A673 (cell line): ENCODE data around the gene PSD. TPM values are rescaled to one million over a fixed set of nuclear protein-coding genes. Genes with fewer than 3 reads are reported as not detected.

Experiments
- BruUV-seq: library from RNA; stranded (reverse); fragments of 400-500 nt; replicated peaks from 2 replicates; lab custom pipeline; 2021; lab: Mats Ljungman, UMichigan
- CTCF ChIA-PET: fragments of 300-600 bp; sonication (Branson Sonifier 250); formaldehyde crosslinking; loops from one replicate; lab custom pipeline; 2022; ENCODE audit warnings: antibody characterized with exemption; lab: Charles Lee
- POLR2A ChIA-PET: fragments of 300-600 bp; sonication (Branson Sonifier 250); formaldehyde crosslinking; loops from one replicate; lab custom pipeline; 2022; ENCODE audit warnings: antibody characterized with exemption; ENCODE audit not compliant: low non-redundant PET; lab: Charles Lee
- DNase-seq: peaks from one replicate; pipeline ENCODE4 v3.0.0-alpha.2; 2015; ENCODE audit warnings: low spot score
- H3K27ac ChIP-seq: fragments of 200-600 bp; sonication (generic); 2 replicates; pipeline ENCODE4 v1.5.1; 2016; ENCODE audit warnings: mixed run types, low read depth, mild to moderate bottlenecking, mixed read lengths, antibody characterized with exemption, low read length; ENCODE audit not compliant: poor library complexity, severe bottlenecking
- H3K27me3 ChIP-seq: fragments of 200-600 bp; sonication (generic); replicated peaks from 2 replicates; pipeline ENCODE4 v1.6.1; 2017; ENCODE audit warnings: mixed run types, low read depth, mild to moderate bottlenecking, mixed read lengths, antibody characterized with exemption, low read length; ENCODE audit not compliant: insufficient read depth, poor library complexity
- H3K36me3 ChIP-seq: fragments of 200-600 bp; sonication (generic); 2 replicates; pipeline ENCODE4 v1.6.1; 2016; ENCODE audit warnings: mixed run types, mild to moderate bottlenecking, mixed read lengths, antibody characterized with exemption, low read length; ENCODE audit not compliant: insufficient read depth, poor library complexity, severe bottlenecking
- H3K4me1 ChIP-seq: fragments of 200-600 bp; sonication (generic); 2 replicates; pipeline ENCODE4 v1.6.1; 2017; ENCODE audit warnings: mixed run types, mild to moderate bottlenecking, mixed read lengths, antibody characterized with exemption, low read length; ENCODE audit not compliant: insufficient read depth, poor library complexity, severe bottlenecking
- H3K4me3 ChIP-seq: fragments of 200-600 bp; sonication (generic); 2 replicates; pipeline ENCODE4 v1.5.1; 2016; ENCODE audit warnings: low read depth, mixed run types, mild to moderate bottlenecking, mixed read lengths, low read length; ENCODE audit not compliant: poor library complexity, severe bottlenecking
- H3K9me3 ChIP-seq: fragments of 200-600 bp; sonication (generic); 2 replicates; pipeline ENCODE4 v1.6.1; 2016; ENCODE audit warnings: mixed run types, low read depth, mild to moderate bottlenecking, mixed read lengths, antibody characterized with exemption, low read length; ENCODE audit not compliant: poor library complexity, severe bottlenecking
- EZH2 ChIP-seq: fragments of 200-600 bp; sonication (generic); IDR thresholded peaks from 2 replicates; pipeline ENCODE4 v1.6.1; 2017; ENCODE audit warnings: borderline replicate concordance, low read depth, mild to moderate bottlenecking, mixed read lengths, antibody characterized with exemption, low read length; ENCODE audit not compliant: poor library complexity, severe bottlenecking
- intact Hi-C: fragments of 100-400 bp; cut with micrococcal nuclease; formaldehyde crosslinking; loops from one replicate; pipeline ENCODE4 v1.10.0; 2022; ENCODE audit not compliant: unreplicated experiment
- total RNA-seq: library from RNA; stranded (reverse); gene quantifications from 2 replicates; pipeline ENCODE4 v1.2.3, GENCODE V29; 2021
- TF ChIP-seq, protein P1 (sequence below): fragments of 300-800, 200-600 bp; sonication (generic); conservative IDR thresholded peaks from 2 replicates; pipeline ENCODE4 v1.5.1; 2017; ENCODE audit warnings: low read depth, mild to moderate bottlenecking, antibody characterized with exemption, low read length, moderate library complexity, mixed read lengths

PSD gene
- total RNA-seq, 1 experiment from 2014 or later = 5.8 TPM

- BruUV-seq = no TSS peak
- Histone ChIP-seq H3K4me3 (peak overlapping the region; percentile 89), H3K4me1 (peaks cover 6% of the 10 kb centered on the region), H3K36me3 (peaks cover 12% of the 10 kb centered on the region), H3K27me3 (no peaks in the 10 kb centered on the region), H3K9me3 (no peaks in the 10 kb centered on the region), H3K27ac (peak overlapping the region; percentile 82)
- CTCF ChIA-PET = no interaction called here
- DNase-seq = peak; percentile 93
- no peak for TF ChIP-seq EZH2
- TF ChIP-seq, protein P1, sequence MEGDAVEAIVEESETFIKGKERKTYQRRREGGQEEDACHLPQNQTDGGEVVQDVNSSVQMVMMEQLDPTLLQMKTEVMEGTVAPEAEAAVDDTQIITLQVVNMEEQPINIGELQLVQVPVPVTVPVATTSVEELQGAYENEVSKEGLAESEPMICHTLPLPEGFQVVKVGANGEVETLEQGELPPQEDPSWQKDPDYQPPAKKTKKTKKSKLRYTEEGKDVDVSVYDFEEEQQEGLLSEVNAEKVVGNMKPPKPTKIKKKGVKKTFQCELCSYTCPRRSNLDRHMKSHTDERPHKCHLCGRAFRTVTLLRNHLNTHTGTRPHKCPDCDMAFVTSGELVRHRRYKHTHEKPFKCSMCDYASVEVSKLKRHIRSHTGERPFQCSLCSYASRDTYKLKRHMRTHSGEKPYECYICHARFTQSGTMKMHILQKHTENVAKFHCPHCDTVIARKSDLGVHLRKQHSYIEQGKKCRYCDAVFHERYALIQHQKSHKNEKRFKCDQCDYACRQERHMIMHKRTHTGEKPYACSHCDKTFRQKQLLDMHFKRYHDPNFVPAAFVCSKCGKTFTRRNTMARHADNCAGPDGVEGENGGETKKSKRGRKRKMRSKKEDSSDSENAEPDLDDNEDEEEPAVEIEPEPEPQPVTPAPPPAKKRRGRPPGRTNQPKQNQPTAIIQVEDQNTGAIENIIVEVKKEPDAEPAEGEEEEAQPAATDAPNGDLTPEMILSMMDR = no peak
- POLR2A ChIA-PET = interaction anchor here (0.7 kb wide), 1 partner anchor 18 kb away, joined by 4 read pairs; the partner anchor contains the start of gene CUEDC2
- intact Hi-C loops = no loop called here
Observed at GRCh38 chr10:102450374-102451104, 32.0 kb upstream of the PSD start.

DNA sequence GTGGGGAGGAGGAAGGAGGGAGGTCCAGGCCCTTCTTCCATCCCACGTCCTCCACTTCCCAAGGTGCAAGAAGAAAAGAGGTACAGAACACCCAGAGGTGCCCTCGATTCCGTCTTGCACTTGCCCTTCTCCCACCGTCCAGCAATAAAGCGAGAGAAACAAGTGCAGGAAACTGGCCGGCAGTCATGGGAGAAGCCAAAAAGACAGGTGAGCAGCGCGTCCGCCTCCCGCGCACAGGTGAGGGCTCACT is 31.5 kb upstream of the PSD start:
- peaks cover 7% of the 10 kb centered on the region for H3K36me3 ChIP-seq
- BruUV-seq = no TSS peak
- H3K4me1 ChIP-seq = peaks cover 6% of the 10 kb centered on the region
- no peak for TF ChIP-seq EZH2
- TF ChIP-seq, protein P1 = no peak
- H3K27me3 ChIP-seq = no peaks in the 10 kb centered on the region
- intact Hi-C loops = no loop called here
- ChIA-PET CTCF (interaction anchor here (0.7 kb wide), 1 partner anchor 281 kb away, joined by 6 read pairs; no protein-coding TSS in a partner anchor), POLR2A (interaction anchor here (0.7 kb wide), 1 partner anchor 18 kb away, joined by 4 read pairs; the partner anchor contains the start of gene CUEDC2)
- H3K27ac ChIP-seq = peak overlapping the region; percentile 82
- H3K9me3 ChIP-seq = no peaks in the 10 kb centered on the region
- peak overlapping the region; percentile 89 for H3K4me3 ChIP-seq
- no peak for DNase-seq

- Histone ChIP-seq H3K4me3 (peak overlapping the region; percentile 89), H3K27me3 (no peaks in the 10 kb centered on the region), H3K4me1 (peaks cover 6% of the 10 kb centered on the region), H3K36me3 (peaks cover 5% of the 10 kb centered on the region), H3K9me3 (no peaks in the 10 kb centered on the region), H3K27ac (peak overlapping the region; percentile 82)
- no TSS peak for BruUV-seq
- intact Hi-C loops = no loop called here
- ChIA-PET POLR2A (interaction anchor here (0.7 kb wide), 1 partner anchor 17 kb away, joined by 4 read pairs; the partner anchor contains the start of gene CUEDC2), CTCF (interaction anchor here (0.7 kb wide), 1 partner anchor 280 kb away, joined by 6 read pairs; no protein-coding TSS in a partner anchor)
- TF ChIP-seq EZH2 = no peak
- TF ChIP-seq, protein P1 = no peak
- peak; percentile 74 for DNase-seq
Observed at GRCh38 chr10:102449321-102450123, 30.9 kb upstream of the PSD start.
